Colonic mucosa (tissue), 4 donors: ENCODE measurements around the gene CORT. TPM values are rescaled to one million over a fixed set of nuclear protein-coding genes. Genes with fewer than 3 reads are reported as not detected.

Experiments
- DNase-seq: peaks from one replicate; pipeline ENCODE4 v3.0.0-alpha.2; 2020
- H3K27ac ChIP-seq: fragments of 200-600 bp; one replicate; pipeline ENCODE4 v1.8.0; 2021
- H3K27me3 ChIP-seq: fragments of 200-600 bp; one replicate; pipeline ENCODE4 v1.8.0; 2021
- H3K36me3 ChIP-seq: fragments of 200-600 bp; one replicate; pipeline ENCODE4 v1.8.0; 2021
- H3K4me1 ChIP-seq: fragments of 200-600 bp; one replicate; pipeline ENCODE4 v1.8.0; 2021; ENCODE audit warnings: mild to moderate bottlenecking
- H3K4me3 ChIP-seq: fragments of 200-600 bp; one replicate; pipeline ENCODE4 v1.8.0; 2021
- H3K9ac ChIP-seq, 2 donors: one replicate each; pipeline ENCODE4 v1.7.0; 2013; ENCODE audit warnings: control low read depth in 2 of 2, low read depth in 2 of 2, low read length in 2 of 2
- H3K9me3 ChIP-seq: fragments of 200-600 bp; one replicate; pipeline ENCODE4 v1.8.0; 2021
- CTCF ChIP-seq: fragments of 200-600 bp; IDR thresholded peaks from one replicate; pipeline ENCODE4 v1.8.0; 2022; ENCODE audit warnings: antibody characterized with exemption, mild to moderate bottlenecking
- intact Hi-C: fragments of 100-400 bp; cut with DNase I; formaldehyde crosslinking; loops from one replicate; pipeline ENCODE4 v1.14.1; 2022
- total RNA-seq, 2 donors: library from RNA; stranded (reverse); fragmentation: NEBNext Ultra II Directional in 1 of 2; extraction: Animal tissue kit (Norgen Biotek cat#: 25700) in 1 of 2; gene quantifications; one replicate each; pipeline ENCODE4 v1.2.1, GENCODE V29; 2021
- donor health status: healthy.
- donor health status: DM: no; HTN: no; CAD: no.
- donor health status: DM: no; HTN: no; CAD: no.

Gene CORT
- total RNA-seq, 2 donors from 2014 or later: 0.44 TPM; not detected in 1

- H3K36me3 ChIP-seq: no peaks in the 10 kb centered on the region
- no peak overlapping the region for H3K9ac ChIP-seq
- no peaks in the 10 kb centered on the region for H3K27me3 ChIP-seq
- H3K4me3 ChIP-seq: no peak overlapping the region
- intact Hi-C loops: no loop called here
- DNase-seq: no peak
- TF ChIP-seq CTCF: no peak
- H3K9me3 ChIP-seq: no peaks in the 10 kb centered on the region
- H3K27ac ChIP-seq: no peak overlapping the region
- no peaks in the 10 kb centered on the region for H3K4me1 ChIP-seq
These were observed 9.0 kb upstream of the CORT start for GRCh38 chr1:10440794-10441193.

- H3K9ac ChIP-seq: no peak overlapping the region
- no peak overlapping the region for H3K27ac ChIP-seq
- no peak overlapping the region for H3K4me3 ChIP-seq
- intact Hi-C loops: no loop called here
- no peaks in the 10 kb centered on the region for H3K27me3 ChIP-seq
- H3K36me3 ChIP-seq: no peaks in the 10 kb centered on the region
- no peak for DNase-seq
- H3K9me3 ChIP-seq: no peaks in the 10 kb centered on the region
- TF ChIP-seq CTCF: no peak
- H3K4me1 ChIP-seq: no peaks in the 10 kb centered on the region
These were observed 5.6 kb upstream of the CORT start for GRCh38 chr1:10444248-10444647.

GRCh38 chr1:10444795-10445397 is 4.9 kb upstream of the CORT start:
- Histone ChIP-seq H3K27ac (no peak overlapping the region), H3K9ac (no peak overlapping the region)
- intact Hi-C loops: no loop called here

GRCh38 chr1:10446790-10447422 is 2.9 kb upstream of the CORT start:
- intact Hi-C loops: no loop called here

More at GRCh38 chr1:10444795-10445397, 4.9 kb upstream of the CORT start:
- no peaks in the 10 kb centered on the region for H3K4me1 ChIP-seq
- H3K36me3 ChIP-seq: no peaks in the 10 kb centered on the region
- H3K27me3 ChIP-seq: no peaks in the 10 kb centered on the region
- no peak overlapping the region for H3K4me3 ChIP-seq
- TF ChIP-seq CTCF: no peak
- no peaks in the 10 kb centered on the region for H3K9me3 ChIP-seq
- no peak for DNase-seq

GRCh38 chr1:10450156-10450814 is 454 bp downstream of the CORT start:
- no peak overlapping the region for H3K27ac ChIP-seq
- no peaks in the 10 kb centered on the region for H3K9me3 ChIP-seq
- DNase-seq: no peak
- TF ChIP-seq CTCF: no peak
- no peaks in the 10 kb centered on the region for H3K36me3 ChIP-seq
- no peaks in the 10 kb centered on the region for H3K27me3 ChIP-seq
- H3K4me1 ChIP-seq: no peaks in the 10 kb centered on the region
- intact Hi-C loops: no loop called here
- H3K9ac ChIP-seq: no peak overlapping the region
- H3K4me3 ChIP-seq: no peak overlapping the region

More at GRCh38 chr1:10446790-10447422, 2.9 kb upstream of the CORT start:
- H3K27ac ChIP-seq: no peak overlapping the region
- no peak overlapping the region for H3K9ac ChIP-seq
- H3K9me3 ChIP-seq: no peaks in the 10 kb centered on the region
- H3K36me3 ChIP-seq: no peaks in the 10 kb centered on the region
- H3K4me3 ChIP-seq: no peak overlapping the region
- no peaks in the 10 kb centered on the region for H3K27me3 ChIP-seq
- DNase-seq: no peak
- no peak for TF ChIP-seq CTCF
- H3K4me1 ChIP-seq: no peaks in the 10 kb centered on the region
